Astrocyte of the spinal cord (primary cell): Measurements from ENCODE around the gene NUP153.
A peak's percentile ranks its signal among the peaks of the same experiment; 100 is the strongest.
"Not testable (repeated sequence)": the region's sequence is repeated elsewhere in the genome, so short reads cannot be mapped to it uniquely, and the experiment has no call there.

Experiments used
- DNase-seq: peaks from one replicate; pipeline ENCODE4 v3.0.0; 2011; ENCODE audit warnings: low read depth, low spot score
- H3K4me3 ChIP-seq: 2 replicates; pipeline ENCODE4 v1.5.1; 2011; ENCODE audit warnings: low read depth, mild to moderate bottlenecking, low read length, moderate library complexity
- in situ Hi-C: cut with HindIII; loops from 2 replicates; pipeline ENCODE4 v1.10.0; 2017; ENCODE audit warnings: low sequenced_read_pairs
- TF ChIP-seq, protein P1 (sequence below): IDR thresholded peaks from 2 replicates; pipeline ENCODE4 v1.5.1; 2012; ENCODE audit warnings: low read depth, mild to moderate bottlenecking, low read length, inconsistent platforms

The NUP153 gene

DNA sequence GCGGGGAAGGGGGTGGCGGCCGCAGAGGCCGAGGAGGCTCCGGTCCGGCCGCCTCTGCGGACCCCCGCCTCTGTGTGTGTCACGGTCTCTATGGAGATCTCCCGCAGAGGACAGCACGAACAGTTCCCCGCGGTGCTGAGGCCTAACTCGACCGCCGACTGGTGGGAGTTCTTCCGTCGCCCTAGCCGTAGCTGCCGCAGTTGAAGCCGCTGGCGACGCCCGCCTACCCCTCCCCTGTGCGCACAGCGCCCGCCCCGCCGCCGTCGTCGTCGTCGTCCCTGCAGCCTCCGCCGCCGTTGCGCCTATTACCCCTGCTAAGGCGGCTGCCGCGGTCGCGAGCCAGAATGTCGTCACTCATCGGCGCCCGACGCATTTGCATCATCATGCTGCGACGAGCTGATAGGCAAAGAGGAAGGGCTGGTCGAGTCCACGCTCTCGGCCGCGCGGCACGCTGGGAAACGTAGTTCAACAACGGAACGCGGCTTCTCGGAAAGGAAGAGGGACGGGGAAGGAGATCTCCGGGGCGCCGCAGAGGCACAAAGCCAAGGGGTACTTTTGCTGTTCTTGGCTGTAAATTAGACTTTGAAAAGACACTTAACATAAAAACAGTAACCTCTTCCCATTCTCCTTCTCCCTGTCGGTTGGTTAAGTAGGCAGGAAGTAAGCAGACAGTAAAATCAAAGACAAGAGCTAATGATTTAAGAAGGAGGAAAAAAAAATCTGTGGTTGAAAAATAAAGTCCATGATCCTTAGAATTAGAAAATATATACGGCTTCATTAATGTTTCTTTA lies at the start of gene NUP153:
Gene NUP153 (minus strand): TSS at position 346 of the 791 bp plus-strand sequence. CDS start 538 bp downstream, outside the sequence.
- in situ Hi-C loops: no loop called here
- H3K4me3 ChIP-seq: peak within 1 kb of the TSS; percentile 86
- DNase-seq: peak; percentile 99
- TF ChIP-seq, protein P1, sequence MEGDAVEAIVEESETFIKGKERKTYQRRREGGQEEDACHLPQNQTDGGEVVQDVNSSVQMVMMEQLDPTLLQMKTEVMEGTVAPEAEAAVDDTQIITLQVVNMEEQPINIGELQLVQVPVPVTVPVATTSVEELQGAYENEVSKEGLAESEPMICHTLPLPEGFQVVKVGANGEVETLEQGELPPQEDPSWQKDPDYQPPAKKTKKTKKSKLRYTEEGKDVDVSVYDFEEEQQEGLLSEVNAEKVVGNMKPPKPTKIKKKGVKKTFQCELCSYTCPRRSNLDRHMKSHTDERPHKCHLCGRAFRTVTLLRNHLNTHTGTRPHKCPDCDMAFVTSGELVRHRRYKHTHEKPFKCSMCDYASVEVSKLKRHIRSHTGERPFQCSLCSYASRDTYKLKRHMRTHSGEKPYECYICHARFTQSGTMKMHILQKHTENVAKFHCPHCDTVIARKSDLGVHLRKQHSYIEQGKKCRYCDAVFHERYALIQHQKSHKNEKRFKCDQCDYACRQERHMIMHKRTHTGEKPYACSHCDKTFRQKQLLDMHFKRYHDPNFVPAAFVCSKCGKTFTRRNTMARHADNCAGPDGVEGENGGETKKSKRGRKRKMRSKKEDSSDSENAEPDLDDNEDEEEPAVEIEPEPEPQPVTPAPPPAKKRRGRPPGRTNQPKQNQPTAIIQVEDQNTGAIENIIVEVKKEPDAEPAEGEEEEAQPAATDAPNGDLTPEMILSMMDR: no peak

- TF ChIP-seq, protein P1: no peak
- in situ Hi-C loops: no loop called here
These were observed 47.5 kb upstream of the NUP153 start for GRCh38 chr6:17754254-17754653.

DNA sequence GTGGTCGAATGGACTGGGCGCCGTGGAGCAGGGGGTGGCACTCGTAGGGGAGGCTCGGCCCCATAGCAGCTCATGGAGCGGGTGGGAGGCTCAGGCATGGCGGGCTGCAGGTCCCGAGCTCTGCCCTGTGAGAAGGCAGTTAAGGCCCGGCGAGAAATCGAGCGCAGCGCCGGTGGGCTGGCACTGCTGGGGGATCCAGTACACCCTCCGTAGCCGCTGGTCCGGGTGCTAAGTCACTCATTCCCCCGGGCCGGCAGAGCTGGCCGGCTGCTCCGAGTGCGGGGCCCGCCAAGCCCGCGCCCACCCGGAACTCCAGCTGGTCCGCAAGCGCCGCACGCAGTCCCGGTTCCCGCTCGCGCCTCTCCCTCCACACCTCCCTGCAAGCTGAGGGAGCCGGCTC lies 38.6 kb upstream of the NUP153 start:
- in situ Hi-C loops, H3K4me3 ChIP-seq, DNase-seq: not testable (repeated sequence)

More at GRCh38 chr6:17754254-17754653, 47.5 kb upstream of the NUP153 start:
- no peak for DNase-seq
- H3K4me3 ChIP-seq: no peak overlapping the region

GRCh38 chr6:17744757-17745308 lies 38.1 kb upstream of the NUP153 start:
- in situ Hi-C loops, DNase-seq, H3K4me3 ChIP-seq: not testable (repeated sequence)

GRCh38 chr6:17744019-17744756 lies 37.5 kb upstream of the NUP153 start:
- TF ChIP-seq, protein P1: no peak
- in situ Hi-C loops: no loop called here
- no peak for DNase-seq
- no peak overlapping the region for H3K4me3 ChIP-seq

DNA sequence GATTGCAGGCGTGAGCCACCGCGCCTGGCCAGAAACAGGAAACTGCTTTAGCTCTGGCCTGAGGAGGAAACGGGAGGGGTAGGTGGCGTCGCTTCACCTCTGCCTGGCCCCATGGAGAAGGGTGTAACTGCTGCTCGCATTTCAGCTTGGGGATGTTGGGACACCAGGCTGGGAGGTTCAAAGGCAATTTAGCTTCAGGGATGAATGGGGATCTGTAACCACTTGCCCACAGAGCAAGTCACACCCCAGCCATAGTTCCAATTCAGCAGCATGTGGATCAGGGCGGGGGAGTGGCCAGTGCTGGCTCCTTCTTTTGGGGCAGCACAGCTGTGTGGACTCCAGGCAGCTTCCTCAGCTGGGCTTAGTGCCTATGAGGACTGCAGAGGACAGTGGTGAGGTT lies 34.8 kb upstream of the NUP153 start:
- H3K4me3 ChIP-seq: no peak overlapping the region
- DNase-seq: no peak
- TF ChIP-seq, protein P1: no peak
- in situ Hi-C loops: no loop called here

GRCh38 chr6:17740559-17741220 lies 34.0 kb upstream of the NUP153 start:
- TF ChIP-seq, protein P1: no peak
- in situ Hi-C loops: no loop called here
- no peak overlapping the region for H3K4me3 ChIP-seq
- DNase-seq: no peak
